Measurements from ENCODE around the gene GLIPR1L1. TPM values are rescaled to one million over a fixed set of nuclear protein-coding genes. Genes with fewer than 3 reads are reported as not detected.

GLIPR1L1 gene
- total and polyA plus RNA-seq, 2 of the 4 experiments (the other 2 are of a cell fraction), result not detected

DNA sequence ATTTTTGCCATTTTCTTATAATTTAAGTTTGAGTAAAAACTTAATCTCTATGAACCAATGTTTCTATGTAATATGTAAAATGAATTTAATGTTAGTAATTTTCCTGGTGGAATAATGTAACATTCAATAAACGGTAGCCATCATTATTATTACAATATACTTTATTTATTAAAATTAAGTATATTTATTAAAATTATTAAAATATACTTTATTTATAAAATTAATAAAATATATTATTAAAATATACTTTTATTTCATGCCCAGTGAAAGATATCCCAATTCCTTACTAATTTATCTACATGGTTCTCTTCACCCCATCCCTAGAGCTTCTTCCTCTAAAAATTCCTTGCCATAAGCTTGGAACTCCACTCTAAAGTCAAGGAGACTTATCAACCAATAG is 6.8 kb upstream of the GLIPR1L1 start:
- H2BK5ac ChIP-seq (ENCODE audit: low read depth, low read length, poor library complexity, severe bottlenecking), result no peak overlapping the region
- no TSS peak for BruUV-seq (replicated peaks)
- H3K23ac ChIP-seq (ENCODE audit: low read depth, low read length), result no peak overlapping the region
- no peak overlapping the region for H2AFZ ChIP-seq (replicated peaks; ENCODE audit: low read length, poor library complexity)
- dilution Hi-C loops (cut with HindIII; ENCODE audit: low sequenced_read_pairs, unreplicated experiment) (no loop called here), in situ Hi-C loops (cut with MboI; ENCODE audit: low sequenced_read_pairs) (loop anchor here (25.0 kb wide), 1 partner anchor 710 kb away; the partner anchor contains the start of gene PHLDA1), intact Hi-C loops (cut with micrococcal nuclease) (no loop called here)
- no peaks in the 10 kb centered on the region; the same call in 1 of the 2 replicates for H3K9me1 ChIP-seq (ENCODE audit: insufficient read depth, low read length)
- DNase-seq, result no peak
- POLR2A ChIA-PET (ENCODE audit: unreplicated experiment), result no interaction called here
- no peak overlapping the region for H3K56ac ChIP-seq (ENCODE audit: extremely low read depth, insufficient read depth, low read length)
- no peak overlapping the region for H3K14ac ChIP-seq (replicated peaks; ENCODE audit: low read depth, low read length)
- no peaks in the 10 kb centered on the region for H3K9me3 ChIP-seq (ENCODE audit: control insufficient read depth, insufficient read depth, low read length)
- H3K4me1 ChIP-seq (ENCODE audit: control insufficient read depth, insufficient read depth, low read length), result no peaks in the 10 kb centered on the region
- TF ChIP-seq MAFK (IDR thresholded peaks at IDR 0.05; ENCODE audit: low read depth, low read length) (no peak), RCOR1 (IDR thresholded peaks at IDR 0.05; ENCODE audit: insufficient replicate concordance, low read length) (no peak), RFX5 (IDR thresholded peaks at IDR 0.05; ENCODE audit: low read depth, low read length) (no peak)
- no peaks in the 10 kb centered on the region for H3K79me1 ChIP-seq (ENCODE audit: low read depth in 1 of 2, low read length in 2 of 2)
- H2BK15ac ChIP-seq (ENCODE audit: low read depth, low read length), result no peak overlapping the region
- no peak overlapping the region for H3K9ac ChIP-seq (ENCODE audit: low read depth, low read length)
- H3K36me3 ChIP-seq (ENCODE audit: control insufficient read depth, insufficient read depth, low read length), result no peaks in the 10 kb centered on the region
- WGBS, 2 experiments (ENCODE audit: extremely low coverage in 2 of 2, insufficient read length in 1 of 2), result no CpG with 5 or more reads among the region's 1 CpG
- H3K4me2 ChIP-seq (ENCODE audit: low read depth, low read length), result no peak overlapping the region
- CTCF ChIA-PET, result no interaction called here
- no peak overlapping the region for H2AK5ac ChIP-seq (ENCODE audit: low read depth, low read length)
- no peaks in the 10 kb centered on the region for H3K27me3 ChIP-seq (ENCODE audit: control insufficient read depth, insufficient read depth, low read length)
- H4K91ac ChIP-seq (ENCODE audit: insufficient read depth, low read depth, low read length), result no peak overlapping the region
- H2BK20ac ChIP-seq (ENCODE audit: low read depth, low read length), result no peak overlapping the region
- H2AK9ac ChIP-seq (replicated peaks; ENCODE audit: low read depth, low read length, poor library complexity), result no peak overlapping the region
- no peaks in the 10 kb centered on the region for H4K20me1 ChIP-seq (ENCODE audit: insufficient read depth, low read length)
- H3K4ac ChIP-seq (ENCODE audit: low read depth, low read length), result no peak overlapping the region
- no peak overlapping the region for H4K5ac ChIP-seq (ENCODE audit: low read depth, low read length)
- no peak overlapping the region for H4K8ac ChIP-seq (ENCODE audit: low read depth in 2 of 2, low read length in 2 of 2)
- H2BK120ac ChIP-seq (ENCODE audit: low read depth, low read length), result no peak overlapping the region
- H3K4me3 ChIP-seq (ENCODE audit: insufficient read depth, low read depth, low read length), result no peak overlapping the region
- H3K27ac ChIP-seq (ENCODE audit: insufficient read depth, low read length), result no peak overlapping the region
- H3K18ac ChIP-seq (ENCODE audit: low read depth, low read length), result no peak overlapping the region
- no peak for ATAC-seq (ENCODE audit: low read depth)
